ENCODE measurements around the gene CCDC112. TPM values are rescaled to one million over a fixed set of nuclear protein-coding genes. Genes with fewer than 3 reads are reported as not detected.

Gene CCDC112
- total and polyA plus RNA-seq, 2 donors (not counting 3 experiments of a cell fraction or from before 2014, with no cell fraction given) = 2.4 to 9.6 TPM

- no peak overlapping the region for H3K9ac ChIP-seq (replicated peaks; ENCODE audit: extremely low read depth, insufficient read depth, low read length)
- no peaks in the 10 kb centered on the region for H3K9me3 ChIP-seq (replicated peaks; ENCODE audit: control insufficient read depth, insufficient read depth, low read length)
- TF ChIP-seq GATA2 (IDR thresholded peaks at IDR 0.05; ENCODE audit: insufficient read depth, insufficient read length, low read depth, low read length) (no peak), EZH2 (IDR thresholded peaks at IDR 0.05; ENCODE audit: borderline replicate concordance, low read depth, low read length, severe bottlenecking) (no peak), FOS (IDR thresholded peaks at IDR 0.05; ENCODE audit: borderline replicate concordance, insufficient read depth, low read length) (no peak), JUN (IDR thresholded peaks at IDR 0.05; ENCODE audit: borderline replicate concordance, insufficient read depth, insufficient read length, low read depth) (no peak), MYC (IDR thresholded peaks at IDR 0.05; ENCODE audit: low read depth, low read length) (no peak), MAX (IDR thresholded peaks at IDR 0.05; ENCODE audit: insufficient read depth, insufficient read length) (no peak), POLR2AphosphoS5 (IDR thresholded peaks at IDR 0.05; ENCODE audit: insufficient read depth, low read depth, low read length) (no peak), CTCF (IDR thresholded peaks at IDR 0.05; ENCODE audit: extremely low read depth in 1 of 2, insufficient read depth in 1 of 2, low read depth in 1 of 2, low read length in 2 of 2) (no peak), POLR2A (IDR thresholded peaks at IDR 0.05; ENCODE audit: low read depth, low read length) (no peak)
- no TSS peak for BruUV-seq (replicated peaks)
- H3K27ac ChIP-seq (ENCODE audit: insufficient read depth, low read depth, low read length) = no peak overlapping the region
- no peak overlapping the region for H2AFZ ChIP-seq (ENCODE audit: low read depth, low read length)
- POLR2A ChIA-PET = no interaction called here
- H3K79me2 ChIP-seq (ENCODE audit: control insufficient read depth, insufficient read depth, low read length) = no peaks in the 10 kb centered on the region
- FAIRE-seq (no peak), DNase-seq (ENCODE audit: low read depth, low spot score) (no peak)
- H3K27me3 ChIP-seq (ENCODE audit: control insufficient read depth in 2 of 2, insufficient read depth in 2 of 2, low read length in 2 of 2) = no peaks in the 10 kb centered on the region
- dilution Hi-C loops (cut with MboI; ENCODE audit: extremely low pct_ligation_motif_present, low sequenced_read_pairs) = no loop called here
- no peaks in the 10 kb centered on the region for H4K20me1 ChIP-seq (replicated peaks; ENCODE audit: control insufficient read depth, extremely low read depth, insufficient read depth, low read length)
- no peaks in the 10 kb centered on the region for H3K4me1 ChIP-seq (ENCODE audit: control insufficient read depth, extremely low read depth, insufficient read depth, low read length)
- H3K36me3 ChIP-seq (ENCODE audit: control insufficient read depth in 2 of 2, extremely low read depth in 1 of 2, insufficient read depth in 2 of 2, low read length in 2 of 2) = no peaks in the 10 kb centered on the region
- no peaks in the 10 kb centered on the region for H3K9me1 ChIP-seq (replicated peaks; ENCODE audit: control insufficient read depth, extremely low read depth, insufficient read depth, low read length)
- intact Hi-C loops (cut with micrococcal nuclease) = no loop called here
- CTCF ChIA-PET = interaction anchor here (1.1 kb wide), 1 partner anchor 47 kb away, joined by 4 read pairs; no protein-coding TSS in a partner anchor
- H3K4me3 ChIP-seq (replicated peaks in 1 of 3; ENCODE audit: insufficient read depth in 1 of 3, low read depth in 1 of 3, low read length in 3 of 3) = no peak overlapping the region
- no peak overlapping the region for H3K4me2 ChIP-seq (ENCODE audit: insufficient read depth, low read length)
Observed at GRCh38 chr5:115325296-115325959, 29.0 kb upstream of the CCDC112 start.

All from endothelial cell of umbilical vein (primary cell).